Mesodermal cell (in vitro differentiated cells): ENCODE data around the gene IL4R.
A peak's percentile ranks its signal among the peaks of the same experiment; 100 is the strongest.

ENCODE experiments used
- H3K27ac ChIP-seq: 2 replicates; pipeline ENCODE4 v1.7.0; 2013; ENCODE audit warnings: mild to moderate bottlenecking, low read depth, low read length, moderate library complexity; ENCODE audit not compliant: severe bottlenecking
- H3K36me3 ChIP-seq: 2 replicates; pipeline ENCODE4 v1.7.1; 2013; ENCODE audit warnings: mild to moderate bottlenecking, low read length, moderate library complexity; ENCODE audit not compliant: control insufficient read depth, insufficient read depth
- H3K4me1 ChIP-seq: one replicate; pipeline ENCODE4 v1.7.1; 2013; ENCODE audit warnings: mild to moderate bottlenecking, low read length; ENCODE audit not compliant: insufficient read depth, control insufficient read depth, poor library complexity, severe bottlenecking
- H3K4me3 ChIP-seq: 2 replicates; pipeline ENCODE4 v1.7.0; 2013; ENCODE audit warnings: low read length, control low read depth, mild to moderate bottlenecking; ENCODE audit not compliant: insufficient read depth, poor library complexity, severe bottlenecking; ENCODE audit errors: extremely low read depth
- H3K9me3 ChIP-seq: 2 replicates; pipeline ENCODE4 v1.7.1; 2013; ENCODE audit warnings: mild to moderate bottlenecking, low read length, moderate library complexity; ENCODE audit not compliant: control insufficient read depth
- WGBS, 2 experiments: methylation state at CpG; one replicate each; pipeline ENCODE4 v1.1.5; 2013; ENCODE audit warnings: missing lambda C conversion rate in 2 of 2; ENCODE audit not compliant: insufficient coverage in 2 of 2; 5-methylcytosine and 5-hydroxymethylcytosine counted together

IL4R gene

GRCh38 chr16:27304881-27305745, 8.7 kb upstream of the IL4R start:
- H3K27ac ChIP-seq, result no peak overlapping the region
- H3K9me3 ChIP-seq, result peaks cover 6% of the 10 kb centered on the region
- H3K4me3 ChIP-seq, result no peak overlapping the region
- 86 to 89% methylated on average over 3 to 5 of the region's 5 CpGs for WGBS, 2 experiments
- no peaks in the 10 kb centered on the region for H3K36me3 ChIP-seq
- no peaks in the 10 kb centered on the region for H3K4me1 ChIP-seq

DNA sequence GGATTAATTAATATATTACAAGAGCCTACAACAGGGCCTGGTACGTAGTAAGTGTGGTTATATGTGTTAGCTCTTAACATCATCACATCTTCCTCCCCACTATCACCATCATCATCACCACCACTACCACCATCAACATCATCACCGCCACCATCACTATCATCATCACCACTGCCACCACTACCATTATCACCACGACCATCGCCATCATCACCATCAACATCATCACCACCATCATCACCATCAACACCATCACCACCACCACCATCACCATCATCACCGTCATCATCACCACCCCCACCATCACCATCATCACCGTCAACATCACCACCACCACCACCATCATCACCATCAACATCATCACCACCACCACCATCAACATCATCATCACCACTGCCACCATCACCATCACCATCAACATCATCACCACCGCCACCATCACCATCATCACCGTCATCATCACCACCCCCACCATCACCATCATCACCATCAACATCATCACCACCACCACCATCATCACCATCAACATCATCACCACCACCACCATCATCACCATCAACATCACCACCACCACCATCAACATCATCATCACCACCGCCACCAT, 7.8 kb upstream of the IL4R start:
- Histone ChIP-seq H3K4me3 (no peak overlapping the region), H3K27ac (no peak overlapping the region), H3K9me3 (peaks cover 6% of the 10 kb centered on the region), H3K36me3 (no peaks in the 10 kb centered on the region), H3K4me1 (no peaks in the 10 kb centered on the region)
- WGBS, 2 experiments, result 95 to 97% methylated on average over 4 to 7 of the region's 9 CpGs

- Histone ChIP-seq H3K27ac (no peak overlapping the region), H3K36me3 (no peaks in the 10 kb centered on the region), H3K9me3 (peaks cover 6% of the 10 kb centered on the region), H3K4me3 (no peak overlapping the region), H3K4me1 (no peaks in the 10 kb centered on the region)
- 67 to 80% methylated on average over 1 of the region's 1 CpG for WGBS, 2 experiments
These were observed 5.0 kb upstream of the IL4R start for GRCh38 chr16:27308792-27309191.

DNA sequence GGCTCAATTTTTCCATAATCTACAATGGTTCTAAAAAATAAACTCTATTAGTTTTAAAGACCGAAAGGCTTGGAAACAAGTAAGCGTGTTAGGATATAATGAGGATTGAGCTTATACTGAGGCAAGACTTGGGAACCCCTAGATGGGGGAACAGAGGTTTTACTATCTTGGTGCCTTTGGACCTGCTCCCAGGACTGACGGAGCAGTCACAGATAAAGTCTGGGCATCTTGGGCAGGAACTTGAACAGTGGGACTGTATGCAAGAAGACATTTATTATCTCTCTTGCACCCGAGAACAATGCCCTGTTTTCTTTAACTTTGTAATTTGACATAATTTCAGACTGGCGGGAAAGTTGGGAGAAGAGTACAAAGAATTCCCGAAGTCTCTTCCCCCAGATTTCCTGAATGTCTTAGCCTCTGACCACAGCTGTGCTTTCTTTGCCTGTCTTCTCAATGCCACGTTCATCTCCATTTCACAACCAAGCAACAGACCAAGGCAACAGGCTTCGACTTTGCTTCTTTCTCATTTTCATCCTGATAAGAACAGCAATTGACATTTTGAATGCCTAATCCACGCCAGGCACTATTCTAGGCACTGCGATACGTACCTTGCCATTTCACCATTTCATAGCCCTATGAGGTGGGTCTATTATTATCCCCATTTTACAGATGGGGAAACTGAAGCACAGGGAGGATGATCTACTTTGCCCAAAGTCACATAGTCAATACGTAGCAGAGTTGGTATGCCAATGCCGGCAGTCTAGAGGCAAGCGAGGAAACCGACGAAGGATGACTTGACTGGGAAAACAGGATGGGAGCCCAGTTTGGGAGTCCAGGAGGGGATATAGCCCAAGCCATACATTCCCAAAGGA, 3.0 kb upstream of the IL4R start:
- Histone ChIP-seq H3K9me3 (peaks cover 6% of the 10 kb centered on the region), H3K36me3 (no peaks in the 10 kb centered on the region), H3K4me1 (peaks cover 10% of the 10 kb centered on the region), H3K4me3 (no peak overlapping the region), H3K27ac (no peak overlapping the region)
- WGBS, 2 experiments, result 87 to 88% methylated on average over 12 to 15 of the region's 16 CpGs

DNA sequence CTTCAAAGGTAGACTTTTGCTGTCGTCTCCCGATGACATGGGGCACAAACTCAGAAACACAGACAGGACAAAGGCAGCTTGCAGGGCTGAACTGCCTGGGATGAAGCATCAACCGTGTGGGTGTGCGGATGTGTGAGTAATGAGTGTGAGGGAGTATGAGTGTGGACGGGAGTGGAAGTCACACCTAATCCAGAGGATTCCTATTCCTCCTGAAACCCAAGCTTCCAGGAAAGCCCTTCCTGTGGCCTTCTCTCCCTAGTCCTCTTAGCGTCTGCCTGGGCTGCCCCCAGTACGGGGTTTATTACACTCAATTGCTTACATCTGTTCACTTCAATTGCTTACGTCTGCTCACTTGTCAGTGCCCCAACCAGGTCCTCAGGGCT, 2.3 kb upstream of the IL4R start:
- Histone ChIP-seq H3K4me1 (peaks cover 10% of the 10 kb centered on the region), H3K4me3 (no peak overlapping the region), H3K9me3 (peaks cover 6% of the 10 kb centered on the region), H3K36me3 (no peaks in the 10 kb centered on the region), H3K27ac (no peak overlapping the region)
- WGBS, 2 experiments, result 87 to 88% methylated on average over 7 of the region's 8 CpGs

DNA sequence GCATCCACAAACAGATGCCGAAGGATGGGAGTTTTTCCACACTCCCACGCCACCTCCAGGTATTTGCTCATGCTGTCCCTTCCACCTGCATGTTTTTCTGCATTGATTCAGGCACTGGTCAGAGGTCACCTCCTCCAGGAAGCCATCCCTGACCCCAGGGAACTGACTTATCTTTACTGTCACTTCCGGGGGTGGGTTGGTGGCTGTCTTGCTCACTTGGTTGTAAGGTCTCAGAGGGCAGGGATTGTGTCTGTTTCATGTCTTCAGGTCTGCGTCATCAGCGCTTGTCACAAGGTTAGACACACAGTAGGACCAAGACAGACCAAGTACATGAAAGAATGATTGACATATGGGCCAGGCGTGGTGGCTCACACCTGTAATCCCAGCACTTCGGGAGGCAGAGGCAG, 1.9 kb upstream of the IL4R start:
- Histone ChIP-seq H3K4me3 (no peak overlapping the region), H3K27ac (no peak overlapping the region), H3K36me3 (no peaks in the 10 kb centered on the region), H3K4me1 (peaks cover 10% of the 10 kb centered on the region), H3K9me3 (peaks cover 6% of the 10 kb centered on the region)
- WGBS, 2 experiments, result 97% methylated on average over 5 to 6 of the region's 7 CpGs

- H3K36me3 ChIP-seq, result no peaks in the 10 kb centered on the region
- H3K9me3 ChIP-seq, result peaks cover 6% of the 10 kb centered on the region
- peak overlapping the region; percentile 79 for H3K4me3 ChIP-seq
- no peak overlapping the region for H3K27ac ChIP-seq
- WGBS, 2 experiments, result 80 to 81% methylated on average over 7 to 9 of the region's 11 CpGs
- H3K4me1 ChIP-seq, result peaks cover 10% of the 10 kb centered on the region
These were observed 973 bp upstream of the IL4R start for GRCh38 chr16:27312580-27313421.

DNA sequence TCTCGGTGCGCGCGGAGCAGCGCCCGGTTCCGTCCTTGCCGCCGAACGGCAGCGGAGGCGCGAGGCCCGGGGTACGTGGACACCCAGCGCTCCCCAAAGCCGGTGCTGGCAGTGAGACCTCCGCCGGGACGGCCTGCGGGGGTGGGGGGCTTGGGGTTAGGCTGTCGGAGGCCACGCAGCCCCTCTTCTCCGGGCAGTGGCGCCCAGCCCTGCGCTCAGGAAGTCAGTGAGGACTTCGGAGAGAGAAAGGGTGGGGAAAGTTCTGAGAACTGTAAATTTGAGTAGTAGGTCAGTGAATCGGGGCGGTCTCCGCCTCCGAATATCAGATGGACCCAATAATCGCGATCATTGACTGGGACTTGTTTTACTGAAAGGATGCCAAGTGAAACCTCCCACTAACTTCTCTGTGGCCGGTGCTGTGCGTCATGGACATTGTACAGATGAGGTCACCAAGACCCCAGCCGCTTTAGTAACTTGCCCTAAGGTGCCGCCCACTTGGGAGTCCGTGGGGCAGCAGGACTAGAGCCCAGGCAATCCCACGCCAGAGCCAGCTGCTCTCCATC, 468 bp downstream of the IL4R start:
- Histone ChIP-seq H3K27ac (peak overlapping the region; percentile 51), H3K9me3 (no peaks in the 10 kb centered on the region)
- 2 to 6% methylated on average over 24 of the region's 39 CpGs for WGBS, 2 experiments

DNA sequence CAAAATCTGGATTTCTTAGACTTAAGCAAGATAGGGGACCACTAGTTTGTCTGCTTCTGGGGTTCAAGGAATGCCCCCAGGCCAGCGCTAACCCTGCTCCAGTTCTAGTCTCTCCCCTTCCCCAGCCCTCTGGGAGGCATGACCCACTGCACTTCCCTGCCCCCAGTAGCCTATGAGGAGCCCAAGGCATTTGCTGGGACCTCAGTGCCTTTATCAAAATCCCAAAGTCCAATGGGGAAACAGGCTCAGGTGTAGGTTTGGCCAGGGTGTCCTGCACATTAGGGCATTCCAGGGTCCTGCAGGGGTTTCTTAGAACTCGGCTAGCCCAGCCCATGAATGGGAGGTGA, 1.2 kb downstream of the IL4R start:
- peak overlapping the region; percentile 79 for H3K4me3 ChIP-seq
- 68 to 100% methylated on average over 1 to 2 of the region's 2 CpGs for WGBS, 2 experiments

More for the DNA sequence above, 468 bp downstream of the IL4R start:
- Histone ChIP-seq H3K36me3 (no peaks in the 10 kb centered on the region), H3K4me3 (peak overlapping the region; percentile 79), H3K4me1 (peaks cover 10% of the 10 kb centered on the region)

More for the DNA sequence above, 1.2 kb downstream of the IL4R start:
- Histone ChIP-seq H3K36me3 (no peaks in the 10 kb centered on the region), H3K4me1 (peaks cover 10% of the 10 kb centered on the region), H3K9me3 (no peaks in the 10 kb centered on the region), H3K27ac (no peak overlapping the region)
